Loucy (cell line): ENCODE data around the gene TRUB1.

Source experiments
- H2AFZ ChIP-seq: fragments of 200-600 bp; sonication (generic); 2 replicates; pipeline ENCODE4 v1.6.0; 2016; ENCODE audit warnings: antibody characterized with exemption, mild to moderate bottlenecking, low read length, moderate library complexity
- H3F3A ChIP-seq: fragments of 200-600 bp; 2 replicates; pipeline ENCODE4 v1.6.0; 2016; ENCODE audit warnings: antibody characterized with exemption, low read depth, mild to moderate bottlenecking
- H3K27me3 ChIP-seq: fragments of 200-600 bp; sonication (generic); 2 replicates; pipeline ENCODE4 v1.6.1; 2014; ENCODE audit warnings: low read length, mild to moderate bottlenecking; ENCODE audit not compliant: insufficient read depth, poor library complexity, severe bottlenecking
- H3K36me3 ChIP-seq: fragments of 200-600 bp; sonication (generic); 2 replicates; pipeline ENCODE4 v1.6.1; 2016; ENCODE audit warnings: low read length; ENCODE audit not compliant: insufficient read depth
- H3K4me1 ChIP-seq: fragments of 200-600 bp; sonication (generic); 2 replicates; pipeline ENCODE4 v1.5.1; 2014; ENCODE audit warnings: low read length, mild to moderate bottlenecking; ENCODE audit not compliant: insufficient read depth, poor library complexity, severe bottlenecking
- H3K4me2 ChIP-seq: fragments of 200-600 bp; sonication (generic); 2 replicates; pipeline ENCODE4 v1.6.0; 2014; ENCODE audit warnings: antibody characterized with exemption, low read length, low read depth, mild to moderate bottlenecking; ENCODE audit not compliant: poor library complexity, severe bottlenecking
- H3K4me3 ChIP-seq: fragments of 200-600 bp; sonication (generic); 2 replicates; pipeline ENCODE4 v1.5.1; 2014; ENCODE audit warnings: low read length, mild to moderate bottlenecking, mixed read lengths; ENCODE audit not compliant: poor library complexity, severe bottlenecking
- H3K79me2 ChIP-seq: fragments of 200-600 bp; sonication (generic); 2 replicates; pipeline ENCODE4 v1.6.1; 2014; ENCODE audit warnings: low read length; ENCODE audit not compliant: insufficient read depth
- H3K9ac ChIP-seq: fragments of 200-600 bp; sonication (generic); 2 replicates; pipeline ENCODE4 v1.6.0; 2014; ENCODE audit warnings: mild to moderate bottlenecking, low read depth, low read length, moderate library complexity; ENCODE audit not compliant: poor library complexity, severe bottlenecking
- H3K9me2 ChIP-seq: fragments of 200-600 bp; sonication (generic); replicated peaks from 2 replicates; pipeline ENCODE4 v1.6.1; 2016; ENCODE audit warnings: low read depth, low read length, mixed read lengths
- H3K9me3 ChIP-seq: fragments of 200-600 bp; sonication (generic); 2 replicates; pipeline ENCODE4 v1.6.1; 2014; ENCODE audit warnings: mild to moderate bottlenecking, antibody characterized with exemption, low read length, low read depth; ENCODE audit not compliant: insufficient read depth
- H4K20me1 ChIP-seq: fragments of 200-600 bp; sonication (generic); 2 replicates; pipeline ENCODE4 v1.6.0; 2014; ENCODE audit warnings: antibody characterized with exemption, low read length, mild to moderate bottlenecking; ENCODE audit not compliant: insufficient read depth, poor library complexity, severe bottlenecking
- EZH2phosphoT487 ChIP-seq: fragments of 200-600 bp; IDR thresholded peaks from 2 replicates; pipeline ENCODE4 v1.6.1; 2018; ENCODE audit warnings: antibody characterized with exemption, mild to moderate bottlenecking, moderate library complexity, borderline replicate concordance
- TF ChIP-seq, protein P1 (sequence below): fragments of 200-600 bp; sonication (generic); conservative IDR thresholded peaks from 2 replicates; pipeline ENCODE4 v1.5.1; 2014; ENCODE audit warnings: mild to moderate bottlenecking, antibody characterized with exemption, low read length

The TRUB1 gene

DNA sequence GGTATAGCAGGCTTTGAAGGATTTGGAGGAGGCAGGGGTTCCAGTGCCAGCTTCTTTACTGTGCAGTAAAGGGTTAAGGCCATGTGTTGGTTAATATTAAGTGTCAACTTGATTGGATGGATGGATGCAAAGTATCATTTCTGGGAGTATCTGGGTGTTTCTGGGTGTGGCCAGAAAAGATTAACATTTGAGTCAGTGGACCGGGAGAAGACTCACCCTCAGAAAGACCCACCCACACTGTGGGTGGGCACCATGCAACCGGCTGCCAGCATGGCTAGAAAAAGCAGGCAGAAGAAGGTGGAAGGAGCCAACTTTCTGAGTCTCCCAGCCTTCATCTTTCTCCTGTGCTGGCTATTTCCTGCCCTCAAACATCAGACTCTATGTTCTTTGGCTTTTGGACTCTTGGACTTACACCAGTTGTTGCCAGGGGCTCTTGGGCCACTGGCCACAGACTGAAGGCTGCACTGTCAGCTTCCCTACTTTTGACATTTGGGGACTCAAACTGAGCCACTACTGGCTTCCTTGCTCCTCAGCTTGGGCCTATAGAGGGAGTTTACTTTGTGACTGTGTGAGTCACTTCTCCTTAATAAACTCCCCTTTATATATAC is 6.8 kb upstream of the TRUB1 start:
- TF ChIP-seq EZH2phosphoT487: no peak
- TF ChIP-seq, protein P1, sequence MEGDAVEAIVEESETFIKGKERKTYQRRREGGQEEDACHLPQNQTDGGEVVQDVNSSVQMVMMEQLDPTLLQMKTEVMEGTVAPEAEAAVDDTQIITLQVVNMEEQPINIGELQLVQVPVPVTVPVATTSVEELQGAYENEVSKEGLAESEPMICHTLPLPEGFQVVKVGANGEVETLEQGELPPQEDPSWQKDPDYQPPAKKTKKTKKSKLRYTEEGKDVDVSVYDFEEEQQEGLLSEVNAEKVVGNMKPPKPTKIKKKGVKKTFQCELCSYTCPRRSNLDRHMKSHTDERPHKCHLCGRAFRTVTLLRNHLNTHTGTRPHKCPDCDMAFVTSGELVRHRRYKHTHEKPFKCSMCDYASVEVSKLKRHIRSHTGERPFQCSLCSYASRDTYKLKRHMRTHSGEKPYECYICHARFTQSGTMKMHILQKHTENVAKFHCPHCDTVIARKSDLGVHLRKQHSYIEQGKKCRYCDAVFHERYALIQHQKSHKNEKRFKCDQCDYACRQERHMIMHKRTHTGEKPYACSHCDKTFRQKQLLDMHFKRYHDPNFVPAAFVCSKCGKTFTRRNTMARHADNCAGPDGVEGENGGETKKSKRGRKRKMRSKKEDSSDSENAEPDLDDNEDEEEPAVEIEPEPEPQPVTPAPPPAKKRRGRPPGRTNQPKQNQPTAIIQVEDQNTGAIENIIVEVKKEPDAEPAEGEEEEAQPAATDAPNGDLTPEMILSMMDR: no peak
- Histone ChIP-seq H3F3A (no peaks in the 10 kb centered on the region), H3K4me3 (no peak overlapping the region), H2AFZ (no peak overlapping the region), H3K4me2 (no peak overlapping the region), H3K79me2 (no peaks in the 10 kb centered on the region), H4K20me1 (no peaks in the 10 kb centered on the region), H3K9me3 (0 out of 2 replicates have a peak, but pooled peaks cover 3% of the 10 kb centered on the region), H3K9ac (no peak overlapping the region), H3K27me3 (no peaks in the 10 kb centered on the region), H3K36me3 (no peaks in the 10 kb centered on the region), H3K9me2 (no peaks in the 10 kb centered on the region), H3K4me1 (peaks cover 11% of the 10 kb centered on the region)

DNA sequence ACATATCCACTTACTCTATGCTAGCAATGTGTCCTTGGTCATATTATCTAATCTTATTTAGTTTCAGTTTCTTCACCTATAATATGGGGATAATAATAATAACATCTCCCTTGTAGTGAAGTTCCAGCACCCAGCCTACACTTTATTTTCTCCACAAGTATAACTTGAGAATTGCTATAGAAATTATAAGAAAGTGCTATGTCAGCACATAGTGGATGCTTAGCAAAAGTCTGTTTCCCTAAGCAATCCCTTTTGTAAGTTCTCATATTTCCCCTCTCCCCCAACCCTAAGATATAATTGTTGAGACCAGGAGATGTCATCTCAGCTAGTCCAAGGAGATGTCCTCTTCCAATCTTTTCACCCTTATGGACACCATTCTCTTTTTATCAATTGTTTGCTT is 5.8 kb upstream of the TRUB1 start:
- no peak overlapping the region for H2AFZ ChIP-seq

DNA sequence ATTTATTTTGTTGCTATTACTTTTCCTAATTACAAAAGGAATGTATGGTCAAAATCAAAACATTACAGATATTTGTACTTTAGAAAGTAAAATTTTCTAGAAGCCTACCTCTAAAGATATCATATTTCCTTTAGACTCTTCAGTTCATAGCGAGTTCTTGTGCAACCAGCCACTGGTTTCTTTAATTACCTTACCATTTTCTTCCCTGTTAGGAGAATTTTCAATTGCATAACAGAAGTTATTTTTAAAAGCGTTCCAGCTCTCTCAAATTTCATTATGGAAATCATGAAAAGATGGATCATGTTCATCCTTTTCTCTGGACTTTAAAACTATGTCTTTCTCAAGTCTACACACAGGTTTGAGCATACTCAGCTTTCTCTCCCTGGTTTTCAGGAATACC is 5.0 kb upstream of the TRUB1 start:
- no peaks in the 10 kb centered on the region for H3K9me2 ChIP-seq
- no peak overlapping the region for H2AFZ ChIP-seq
- H3K9me3 ChIP-seq: 0 out of 2 replicates have a peak, but pooled peaks cover 3% of the 10 kb centered on the region
- H3K9ac ChIP-seq: no peak overlapping the region
- H3K36me3 ChIP-seq: no peaks in the 10 kb centered on the region
- no peak overlapping the region for H3K4me2 ChIP-seq
- H4K20me1 ChIP-seq: no peaks in the 10 kb centered on the region
- no peaks in the 10 kb centered on the region for H3K79me2 ChIP-seq
- peaks cover 5% of the 10 kb centered on the region for H3K4me1 ChIP-seq
- no peaks in the 10 kb centered on the region for H3F3A ChIP-seq
- H3K4me3 ChIP-seq: no peak overlapping the region
- no peaks in the 10 kb centered on the region for H3K27me3 ChIP-seq
- TF ChIP-seq EZH2phosphoT487: no peak
- TF ChIP-seq, protein P1: no peak

More for the DNA sequence above, 5.8 kb upstream of the TRUB1 start:
- Histone ChIP-seq H3K9me2 (no peaks in the 10 kb centered on the region), H3K4me1 (peaks cover 5% of the 10 kb centered on the region), H3F3A (no peaks in the 10 kb centered on the region), H3K4me3 (no peak overlapping the region), H3K27me3 (no peaks in the 10 kb centered on the region), H4K20me1 (no peaks in the 10 kb centered on the region), H3K9ac (no peak overlapping the region), H3K9me3 (0 out of 2 replicates have a peak, but pooled peaks cover 3% of the 10 kb centered on the region), H3K79me2 (no peaks in the 10 kb centered on the region), H3K4me2 (no peak overlapping the region), H3K36me3 (no peaks in the 10 kb centered on the region)
- no peak for TF ChIP-seq EZH2phosphoT487
- TF ChIP-seq, protein P1: no peak
